GM12878 (cell line): ENCODE measurements around the gene NNAT. TPM values are rescaled to one million over a fixed set of nuclear protein-coding genes. Genes with fewer than 3 reads are reported as not detected.

Experiments used
- ATAC-seq: fragments of 200-7000 bp; cut with Tn5 transposase; 3 replicates; pipeline ENCODE4 v1.9.1; 2020; ENCODE audit warnings: mild to moderate bottlenecking, moderate library complexity
- BruUV-seq: library from RNA; stranded (reverse); fragments of 400-500 nt; replicated peaks from 2 replicates; lab custom pipeline; 2021; lab: Mats Ljungman, UMichigan
- CTCF ChIA-PET: fragments of 300-600 bp; sonication (Branson Sonifier 250); formaldehyde crosslinking; extraction: SDS; loops from one replicate; lab custom pipeline; 2021; ENCODE audit warnings: inconsistent platforms; lab: Yijun Ruan, JAX
- POLR2A ChIA-PET: fragments of 350-600 bp; formaldehyde crosslinking; extraction: SDS; loops from one replicate; lab custom pipeline; 2021; ENCODE audit warnings: inconsistent platforms; lab: Charles Lee
- RAD21 ChIA-PET: fragments of 300-600 bp; sonication (Branson Sonifier 250); formaldehyde crosslinking; loops from one replicate; lab custom pipeline; 2023; ENCODE audit warnings: antibody characterized with exemption; ENCODE audit not compliant: unreplicated experiment; lab: Charles Lee
- SMC1A ChIA-PET: fragments of 300-600 bp; sonication (Branson Sonifier 250); formaldehyde crosslinking; loops from one replicate; lab custom pipeline; 2023; ENCODE audit not compliant: unreplicated experiment, uncharacterized antibody; lab: Charles Lee
- DNase-seq: peaks from one replicate; pipeline ENCODE4 v3.0.0-alpha.2; 2011; ENCODE audit warnings: low read depth, low spot score
- FAIRE-seq: peaks from 3 replicates; lab custom pipeline; 2011; peaks lifted over from hg19 to GRCh38; lab: Jason Lieb, UNC
- H2AFZ ChIP-seq: 2 replicates; pipeline ENCODE4 v1.6.0; 2011; ENCODE audit warnings: low read depth, low read length, control low read depth; ENCODE audit not compliant: control insufficient read depth
- H3K27ac ChIP-seq: 2 replicates; pipeline ENCODE4 v1.5.1; 2011; ENCODE audit warnings: control low read depth; ENCODE audit not compliant: control insufficient read depth, insufficient read depth
- H3K27me3 ChIP-seq, 2 experiments: replicated peaks in 1 of 2; 2 replicates each; pipeline versions ENCODE4 v1.6.0 to v1.6.1; 2011; ENCODE audit warnings: low read length in 1 of 2; ENCODE audit not compliant: control insufficient read depth in 2 of 2, insufficient read depth in 2 of 2
- H3K36me3 ChIP-seq, 2 experiments: 2 replicates each; pipeline ENCODE4 v1.5.1; 2011; ENCODE audit warnings: low read length in 1 of 2; ENCODE audit not compliant: control insufficient read depth in 2 of 2, insufficient read depth in 2 of 2
- H3K4me1 ChIP-seq: 2 replicates; pipeline ENCODE4 v1.6.1; 2011; ENCODE audit warnings: mild to moderate bottlenecking, low read length, moderate library complexity, mixed read lengths; ENCODE audit not compliant: control insufficient read depth, insufficient read depth
- H3K4me2 ChIP-seq: 2 replicates; pipeline ENCODE4 v1.6.0; 2011; ENCODE audit warnings: control low read depth; ENCODE audit not compliant: control insufficient read depth, insufficient read depth
- H3K4me3 ChIP-seq: fragments of 200-600 bp; sonication (generic); 2 replicates; pipeline ENCODE4 v1.5.1; 2016
- H3K79me2 ChIP-seq: 2 replicates; pipeline ENCODE4 v1.6.0; 2011; ENCODE audit warnings: low read length; ENCODE audit not compliant: control insufficient read depth, insufficient read depth
- H3K9ac ChIP-seq: 2 replicates; pipeline ENCODE4 v1.8.0; 2011; ENCODE audit warnings: low read length, control low read depth, mixed read lengths; ENCODE audit not compliant: control insufficient read depth, insufficient read depth
- H3K9me3 ChIP-seq: replicated peaks from 3 replicates; pipeline ENCODE4 v1.5.1; 2011; ENCODE audit warnings: mild to moderate bottlenecking, low read length; ENCODE audit not compliant: control insufficient read depth, insufficient read depth
- H4K20me1 ChIP-seq: 2 replicates; pipeline ENCODE4 v1.6.0; 2011; ENCODE audit not compliant: control insufficient read depth, insufficient read depth
- BCL3 ChIP-seq: IDR thresholded peaks from 2 replicates; pipeline ENCODE4 v1.6.1; 2011; ENCODE audit warnings: borderline replicate concordance, low read depth, mild to moderate bottlenecking, moderate library complexity, low read length; ENCODE audit not compliant: insufficient read depth, poor library complexity, severe bottlenecking
- MYB ChIP-seq: fragments of 150-350 bp; IDR thresholded peaks from 2 replicates; pipeline ENCODE4 v1.6.1; 2014; ENCODE audit warnings: mild to moderate bottlenecking, low read depth, low read length, borderline replicate concordance
- NRF1 ChIP-seq: conservative IDR thresholded peaks from 2 replicates; pipeline ENCODE4 v1.6.1; 2011; ENCODE audit warnings: mild to moderate bottlenecking, low read depth, low read length, improper control_type of control experiment
- SIN3A ChIP-seq: IDR thresholded peaks from 2 replicates; pipeline ENCODE4 v1.6.1; 2012; ENCODE audit warnings: low read depth, low read length, improper control_type of control experiment
- TBL1XR1 ChIP-seq: IDR thresholded peaks from 2 replicates; pipeline ENCODE4 v1.6.1; 2012; ENCODE audit warnings: low read depth, low read length, improper control_type of control experiment
- ZBED1 ChIP-seq: IDR thresholded peaks from 2 replicates; pipeline ENCODE4 v1.6.1; 2016; ENCODE audit warnings: borderline replicate concordance
- ZBTB33 ChIP-seq: fragments of 450-650 bp; IDR thresholded peaks from 2 replicates; pipeline ENCODE4 v1.6.1; 2017; ENCODE audit warnings: mild to moderate bottlenecking
- WGBS: methylation state at CpG from one replicate; pipeline ENCODE4 v1.1.6; 2016; ENCODE audit warnings: low lambda C conversion rate; ENCODE audit not compliant: insufficient replicate concordance, insufficient coverage; ENCODE audit errors: missing lambda C conversion rate; 5-methylcytosine and 5-hydroxymethylcytosine counted together
- in situ Hi-C: fragments of 300-500 bp; cut with MboI; formaldehyde crosslinking; loops from 9 replicates; pipeline ENCODE4 v1.14.3; 2018; ENCODE audit warnings: mixed read lengths
- intact Hi-C: fragments of 100-400 bp; cut with micrococcal nuclease; formaldehyde crosslinking; loops from one replicate; pipeline ENCODE4 v1.14.2; 2022; ENCODE audit not compliant: unreplicated experiment
- polyA plus RNA-seq, 11 experiments: library from polyadenylated mRNA; depleted of rRNA in 4 of 11; unstranded in 6 of 11; stranded (reverse) in 5 of 11; fragments of >200 nt; fragmentation: Nextera tagmentation in 4 of 11; fragmentation: Illumina TruSeq in 1 of 11; extraction: Ambion mirVana in 4 of 11; extraction: Trizol in 1 of 11; gene quantifications; 1 replicate in 1 of 11; 2 replicates in 10 of 11; pipeline versions ENCODE4 v1.2.1 to v1.2.3, GENCODE V29; 2011 to 2016; ENCODE audit warnings: inconsistent platforms in 2 of 11, missing spikeins in 2 of 11, low read depth in 1 of 11
- total RNA-seq, 4 experiments: library from RNA; depleted of rRNA in 3 of 4; stranded (reverse); fragments of >200 nt in 3 of 4; fragmentation: Illumina TruSeq in 1 of 4; extraction: Trizol in 1 of 4; gene quantifications; 2 replicates each; pipeline versions ENCODE4 v1.2.1 to v1.2.3, GENCODE V29; 2013 to 2021

The NNAT gene
- total and polyA plus RNA-seq, 10 of the 15 experiments (the other 5 are each of a cell fraction or from before 2014, with no cell fraction given), result 0.22 to 0.99 (median 0.42) TPM; not detected in 7

GRCh38 chr20:37558306-37558705 is 37.3 kb downstream of the NNAT start:
- POLR2A ChIA-PET, result no interaction called here
- 5% methylated on average over 4 of the region's 4 CpGs for WGBS
- Histone ChIP-seq H3K4me1 (no peaks in the 10 kb centered on the region), H3K79me2 (no peaks in the 10 kb centered on the region), H3K36me3 (no peaks in the 10 kb centered on the region), H3K4me2 (no peak overlapping the region), H3K4me3 (no peak overlapping the region), H4K20me1 (no peaks in the 10 kb centered on the region), H3K27me3 (peaks cover 0 to 2% of the 10 kb centered on the region in 2 experiments; a peak in 2 of 4 replicates), H3K9me3 (no peaks in the 10 kb centered on the region), H3K27ac (no peak overlapping the region), H2AFZ (no peak overlapping the region), H3K9ac (no peak overlapping the region)
- BruUV-seq, result no TSS peak
- SMC1A ChIA-PET, result interaction anchor here (1.0 kb wide), 1 partner anchor 10 kb away, joined by 4 read pairs; no protein-coding TSS in a partner anchor
- TF ChIP-seq TBL1XR1 (no peak), NRF1 (no peak), ZBED1 (no peak), SIN3A (no peak), ZBTB33 (no peak), MYB (no peak), BCL3 (no peak)
- RAD21 ChIA-PET, result no interaction called here
- CTCF ChIA-PET, result interaction anchor here (0.8 to 1.1 kb wide), 2 partner anchors 8 to 80 kb away, joined by 3 read pairs; no protein-coding TSS in a partner anchor
- FAIRE-seq (no peak), DNase-seq (no peak), ATAC-seq (no peak)
- in situ Hi-C loops (no loop called here), intact Hi-C loops (no loop called here)
